NT2/D1 (cell line): ENCODE measurements around the gene FARS2.

ENCODE experiments used
- DNase-seq: peaks from one replicate; pipeline ENCODE4 v3.0.0-alpha.2; 2011; ENCODE audit warnings: low read depth, low spot score
- H3K27me3 ChIP-seq: 2 replicates; pipeline ENCODE4 v1.6.0; 2011; ENCODE audit warnings: mild to moderate bottlenecking; ENCODE audit not compliant: insufficient read length, insufficient read depth
- H3K36me3 ChIP-seq: 2 replicates; pipeline ENCODE4 v1.6.1; 2011; ENCODE audit warnings: mild to moderate bottlenecking, low read length, mixed read lengths; ENCODE audit not compliant: insufficient read depth, insufficient read length
- H3K4me1 ChIP-seq: 2 replicates; pipeline ENCODE4 v1.5.1; 2011; ENCODE audit not compliant: insufficient read depth, insufficient read length
- H3K4me3 ChIP-seq: 2 replicates; pipeline ENCODE4 v1.5.1; 2011; ENCODE audit warnings: low read depth; ENCODE audit not compliant: insufficient read length
- H3K9ac ChIP-seq: 2 replicates; pipeline ENCODE4 v1.6.0; 2011; ENCODE audit warnings: low read depth; ENCODE audit not compliant: insufficient read length
- H3K9me3 ChIP-seq: 2 replicates; pipeline ENCODE4 v1.5.1; 2011; ENCODE audit warnings: mild to moderate bottlenecking, low read length; ENCODE audit not compliant: insufficient read depth
- SUZ12 ChIP-seq: IDR thresholded peaks from 2 replicates; pipeline ENCODE4 v1.6.1; 2011; ENCODE audit not compliant: insufficient read length, insufficient read depth; ENCODE audit errors: extremely low read depth
- YY1 ChIP-seq: IDR thresholded peaks from 2 replicates; pipeline ENCODE4 v1.6.1; 2011; ENCODE audit not compliant: insufficient read length, insufficient read depth
- ZNF274 ChIP-seq: IDR thresholded peaks from 2 replicates; pipeline ENCODE4 v1.6.1; 2011; ENCODE audit warnings: mild to moderate bottlenecking, low read depth, low read length

The FARS2 gene

DNA sequence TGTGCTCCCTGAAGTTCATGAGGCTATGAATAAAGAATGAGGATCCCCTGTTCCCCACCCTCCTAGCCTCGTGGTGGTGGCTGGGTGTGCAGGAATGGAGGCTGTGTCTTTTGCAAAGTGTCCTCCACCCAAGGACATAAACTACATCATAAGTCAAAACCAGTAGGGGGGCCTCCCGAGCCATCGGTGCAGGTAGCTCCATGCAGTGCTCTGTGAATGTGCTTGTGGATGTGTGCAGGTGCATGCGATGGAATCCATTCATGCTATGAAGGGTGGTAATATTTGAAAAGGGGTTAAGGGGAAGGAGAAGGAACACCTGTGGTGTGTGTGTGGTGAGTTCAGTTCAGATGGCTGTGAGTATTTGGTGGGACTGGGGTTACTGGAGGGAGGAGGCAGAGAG, 548.1 kb downstream of the FARS2 start:
- TF ChIP-seq YY1 (no peak), ZNF274 (no peak), SUZ12 (no peak)
- Histone ChIP-seq H3K27me3 (no peaks in the 10 kb centered on the region), H3K9me3 (peaks cover 31% of the 10 kb centered on the region; the same call in 1 of the 2 replicates), H3K4me3 (no peak overlapping the region), H3K4me1 (no peaks in the 10 kb centered on the region), H3K36me3 (no peaks in the 10 kb centered on the region), H3K9ac (no peak overlapping the region)
- DNase-seq, result no peak

DNA sequence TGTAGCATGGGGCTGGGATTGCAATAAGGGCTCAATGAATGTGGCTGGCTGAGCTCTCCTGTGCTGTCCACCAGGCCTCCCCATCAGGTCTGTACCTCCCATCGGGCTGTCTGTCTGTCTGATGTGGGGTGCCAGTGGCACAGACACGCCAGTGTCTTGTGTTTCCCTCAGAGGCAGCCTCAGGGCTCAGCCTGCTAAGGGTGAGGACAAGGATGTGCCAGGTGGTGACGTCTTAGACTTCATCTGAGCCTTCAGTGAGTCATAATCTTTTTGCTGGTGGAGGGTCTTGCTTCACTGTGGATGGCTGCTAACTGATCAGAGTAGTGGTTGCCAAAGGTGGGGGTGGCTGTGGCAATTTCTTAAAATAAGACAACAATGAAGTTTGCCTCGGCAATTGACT, 550.7 kb downstream of the FARS2 start:
- peaks cover 11% of the 10 kb centered on the region; the same call in 1 of the 2 replicates for H3K9me3 ChIP-seq
- DNase-seq, result no peak
- TF ChIP-seq ZNF274 (no peak), YY1 (no peak)

DNA sequence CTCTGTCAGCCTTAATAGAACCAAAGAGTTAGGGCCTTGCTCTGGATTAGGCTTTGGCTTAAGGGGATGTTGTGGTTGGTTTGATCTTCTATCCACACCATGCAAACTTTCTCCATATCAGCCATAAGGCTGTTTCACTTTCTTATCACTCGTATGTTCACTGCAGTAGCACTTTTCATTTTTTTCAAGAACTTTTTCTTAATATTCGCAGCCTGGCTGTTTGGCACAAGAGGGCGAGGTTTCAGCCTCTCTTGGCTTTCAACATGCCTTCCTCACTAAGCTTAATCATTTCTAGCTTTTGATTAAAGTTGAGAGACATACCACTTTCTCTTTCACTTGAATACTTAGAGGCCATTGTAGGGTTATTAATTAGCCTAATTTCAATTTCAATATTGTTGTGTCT, 552.3 kb downstream of the FARS2 start:
- no peak for DNase-seq
- H3K4me1 ChIP-seq, result no peaks in the 10 kb centered on the region

More for the DNA sequence above, 550.7 kb downstream of the FARS2 start:
- Histone ChIP-seq H3K4me3 (no peak overlapping the region), H3K36me3 (no peaks in the 10 kb centered on the region), H3K9ac (no peak overlapping the region), H3K27me3 (no peaks in the 10 kb centered on the region), H3K4me1 (no peaks in the 10 kb centered on the region)

DNA sequence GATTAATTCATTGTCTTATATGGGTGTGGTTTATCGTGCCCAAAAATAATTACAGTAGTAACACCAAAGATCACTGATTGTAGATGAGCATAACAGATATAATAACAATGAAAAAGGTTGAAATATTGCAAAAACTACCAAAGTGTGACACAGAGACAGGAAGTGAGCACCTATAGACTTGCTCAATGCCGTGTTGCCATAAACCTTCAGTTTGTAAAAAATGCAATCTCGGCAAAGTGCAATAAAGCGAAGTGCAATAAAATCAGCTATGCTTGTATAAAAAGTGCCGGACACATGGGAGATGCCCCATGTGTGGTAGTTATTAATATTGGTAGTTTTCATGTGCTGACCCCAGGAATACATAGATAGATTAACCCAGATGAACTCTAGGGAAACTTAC, 552.8 kb downstream of the FARS2 start:
- H3K4me1 ChIP-seq, result no peaks in the 10 kb centered on the region
- H3K4me3 ChIP-seq, result no peak overlapping the region
- H3K27me3 ChIP-seq, result no peaks in the 10 kb centered on the region
- H3K9me3 ChIP-seq, result no peaks in the 10 kb centered on the region
- TF ChIP-seq ZNF274 (no peak), YY1 (no peak), SUZ12 (no peak)
- H3K9ac ChIP-seq, result no peak overlapping the region
- no peaks in the 10 kb centered on the region for H3K36me3 ChIP-seq
- DNase-seq, result no peak

More for the DNA sequence above, 552.3 kb downstream of the FARS2 start:
- H3K27me3 ChIP-seq, result no peaks in the 10 kb centered on the region
- H3K4me3 ChIP-seq, result no peak overlapping the region
- no peaks in the 10 kb centered on the region for H3K36me3 ChIP-seq
- no peaks in the 10 kb centered on the region for H3K9me3 ChIP-seq
- H3K9ac ChIP-seq, result no peak overlapping the region
- TF ChIP-seq ZNF274 (no peak), SUZ12 (no peak), YY1 (no peak)

DNA sequence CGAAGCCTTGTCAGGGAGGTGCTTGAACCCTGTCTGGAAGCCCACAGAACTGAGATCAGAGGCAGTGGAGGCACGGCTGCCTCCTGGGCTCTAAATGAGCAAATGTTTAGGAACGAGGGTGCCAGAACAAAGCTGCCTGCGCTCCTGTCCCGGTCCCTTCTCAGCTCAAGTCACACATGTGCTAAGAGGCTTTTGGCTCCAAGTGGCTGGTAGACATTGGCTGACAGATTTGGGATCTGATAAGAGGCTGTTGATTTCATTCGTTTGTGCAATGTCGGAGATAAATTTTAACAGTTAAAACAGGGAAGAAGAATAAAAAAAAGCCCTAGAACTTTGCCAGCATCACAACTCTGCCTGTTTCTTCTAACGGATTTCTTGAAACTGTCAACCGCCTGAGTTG, 553.6 kb downstream of the FARS2 start:
- no peaks in the 10 kb centered on the region for H3K9me3 ChIP-seq
- no peaks in the 10 kb centered on the region for H3K4me1 ChIP-seq
- no peak for DNase-seq
- H3K4me3 ChIP-seq, result no peak overlapping the region
- no peaks in the 10 kb centered on the region for H3K36me3 ChIP-seq
- TF ChIP-seq YY1 (no peak), ZNF274 (no peak), SUZ12 (no peak)
- no peak overlapping the region for H3K9ac ChIP-seq
- no peaks in the 10 kb centered on the region for H3K27me3 ChIP-seq

DNA sequence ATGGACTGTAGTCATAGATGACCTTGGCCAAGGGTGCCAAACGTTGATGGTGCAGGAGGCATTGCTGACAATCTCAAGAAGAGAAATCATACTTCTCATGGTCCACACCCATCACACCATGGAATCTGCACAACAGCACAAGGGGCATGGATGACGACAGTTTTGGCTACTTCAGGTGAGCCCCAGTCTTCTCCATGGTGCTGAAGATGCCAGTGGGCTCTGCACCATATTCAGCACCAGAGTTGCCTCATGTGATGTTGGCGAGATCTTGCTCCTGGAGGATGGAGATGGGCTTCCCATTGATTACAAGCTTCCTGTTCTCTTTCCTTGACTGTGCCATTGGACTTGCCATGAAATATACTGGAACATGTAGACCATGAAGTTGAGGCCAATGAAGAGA, 556.6 kb downstream of the FARS2 start:
- H3K4me3 ChIP-seq, result no peak overlapping the region
- H3K27me3 ChIP-seq, result no peaks in the 10 kb centered on the region
- H3K9ac ChIP-seq, result no peak overlapping the region
- no peaks in the 10 kb centered on the region for H3K36me3 ChIP-seq
- H3K4me1 ChIP-seq, result no peaks in the 10 kb centered on the region
- TF ChIP-seq SUZ12 (no peak), YY1 (no peak), ZNF274 (no peak)
- no peak for DNase-seq
- H3K9me3 ChIP-seq, result no peaks in the 10 kb centered on the region

DNA sequence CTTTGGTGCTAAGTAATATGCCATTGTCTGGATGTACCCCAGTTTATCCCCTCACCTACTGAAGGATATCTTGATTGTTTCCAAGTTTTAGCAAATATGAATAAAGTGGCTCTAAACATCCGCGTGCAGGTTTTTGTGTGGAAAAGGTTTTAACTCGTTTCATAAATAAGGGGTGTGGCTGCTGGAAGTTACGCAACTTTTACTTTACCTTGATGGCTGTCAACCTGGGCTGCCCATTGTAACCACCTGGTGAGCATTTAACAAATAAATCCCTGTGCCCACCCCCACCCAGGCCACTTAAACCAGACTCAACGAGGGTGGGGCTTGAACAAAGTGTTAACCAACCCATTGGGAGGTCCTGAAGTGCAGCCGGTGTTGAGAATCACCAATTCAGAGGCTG, 557.6 kb downstream of the FARS2 start:
- Histone ChIP-seq H3K4me1 (no peaks in the 10 kb centered on the region), H3K9me3 (no peaks in the 10 kb centered on the region), H3K4me3 (no peak overlapping the region), H3K36me3 (no peaks in the 10 kb centered on the region), H3K27me3 (no peaks in the 10 kb centered on the region), H3K9ac (no peak overlapping the region)
- TF ChIP-seq SUZ12 (no peak), YY1 (no peak), ZNF274 (no peak)
- no peak for DNase-seq
